HG03432 (cell line): Measurements from ENCODE around the gene TMCO1.
"Not testable (repeated sequence)": the region's sequence is repeated elsewhere in the genome, so short reads cannot be mapped to it uniquely, and the experiment has no call there.

Source experiments
- ATAC-seq: cut with Tn5 transposase; IDR thresholded peaks from one replicate; pipeline ENCODE4 v1.9.1; 2021; ENCODE audit warnings: mild to moderate bottlenecking, moderate library complexity; ENCODE audit not compliant: unreplicated experiment

TMCO1 gene

GRCh38 chr1:165747632-165748447 is 20.8 kb downstream of the TMCO1 start:
- no peak for ATAC-seq

- ATAC-seq, result not testable (repeated sequence)
Measured at GRCh38 chr1:165744913-165745312, 23.8 kb downstream of the TMCO1 start.

- no peak for ATAC-seq
Measured at GRCh38 chr1:165742194-165742593, 26.5 kb downstream of the TMCO1 start.

GRCh38 chr1:165738794-165739193 is 29.9 kb downstream of the TMCO1 start:
- peak; percentile 97 for ATAC-seq

- ATAC-seq, result no peak
Measured at GRCh38 chr1:165737196-165737595, 31.5 kb downstream of the TMCO1 start.

GRCh38 chr1:165734906-165735305 is 33.8 kb downstream of the TMCO1 start:
- no peak for ATAC-seq

GRCh38 chr1:165726841-165727240 is 41.8 kb downstream of the TMCO1 start:
- no peak for ATAC-seq

- ATAC-seq, result no peak
Measured at GRCh38 chr1:165726169-165726568, 42.5 kb downstream of the TMCO1 start.

GRCh38 chr1:165717918-165718515 is 50.7 kb downstream of the TMCO1 start:
- peak; percentile 77 for ATAC-seq

- not testable (repeated sequence) for ATAC-seq
Measured at GRCh38 chr1:165716265-165717051, 52.2 kb downstream of the TMCO1 start.

- ATAC-seq, result no peak
Measured at GRCh38 chr1:165712764-165713163, 55.9 kb downstream of the TMCO1 start.

- no peak for ATAC-seq
Measured at GRCh38 chr1:165707984-165708706, 60.5 kb downstream of the TMCO1 start.

- no peak for ATAC-seq
Measured at GRCh38 chr1:165703648-165704047, 65.0 kb downstream of the TMCO1 start.

GRCh38 chr1:165701922-165702321 is 66.7 kb downstream of the TMCO1 start:
- not testable (repeated sequence) for ATAC-seq

GRCh38 chr1:165699577-165699976 is 69.1 kb downstream of the TMCO1 start:
- no peak for ATAC-seq

- no peak for ATAC-seq
Measured at GRCh38 chr1:165698761-165699052, 70.0 kb downstream of the TMCO1 start.

GRCh38 chr1:165697881-165698760 is 70.5 kb downstream of the TMCO1 start, which contains the start of gene ALDH9A1:
Gene ALDH9A1, minus strand, starts transcription at chr1:165698562. Its CDS starts 4 bp downstream, at chr1:165698558.
- ATAC-seq, result peak; percentile 97

- ATAC-seq, result no peak
Measured at GRCh38 chr1:165697491-165697880, 71.2 kb downstream of the TMCO1 start.

GRCh38 chr1:165696625-165697100 is 72.0 kb downstream of the TMCO1 start:
- ATAC-seq, result no peak

- ATAC-seq, result no peak
Measured at GRCh38 chr1:165695031-165695430, 73.6 kb downstream of the TMCO1 start.
